HCT116 (cell line): ENCODE data around the gene PPIG.

Experiments
- CEBPB ChIP-seq: IDR thresholded peaks from 2 replicates; pipeline ENCODE4 v1.6.1; 2012; ENCODE audit warnings: low read depth
- EGR1 ChIP-seq: IDR thresholded peaks from 2 replicates; pipeline ENCODE4 v1.6.1; 2012; ENCODE audit warnings: low read depth
- ELF1 ChIP-seq: IDR thresholded peaks from 2 replicates; pipeline ENCODE4 v1.6.1; 2012; ENCODE audit warnings: low read depth, borderline replicate concordance
- EZH2 ChIP-seq: fragments of 200-600 bp; sonication (generic); IDR thresholded peaks from 2 replicates; pipeline ENCODE4 v1.6.1; 2017; ENCODE audit warnings: antibody characterized with exemption, mixed run types
- EZH2phosphoT487 ChIP-seq: fragments of 200-600 bp; IDR thresholded peaks from 2 replicates; pipeline ENCODE4 v1.6.1; 2018; ENCODE audit warnings: antibody characterized with exemption, borderline replicate concordance
- JUND ChIP-seq: IDR thresholded peaks from 2 replicates; pipeline ENCODE4 v1.6.1; 2012
- POLR2A ChIP-seq: IDR thresholded peaks from 2 replicates; pipeline ENCODE4 v1.7.0; 2011; ENCODE audit warnings: borderline replicate concordance; ENCODE audit not compliant: insufficient read depth, insufficient read length; ENCODE audit errors: extremely low read depth
- POLR2AphosphoS5 ChIP-seq: IDR thresholded peaks from 2 replicates; pipeline ENCODE4 v1.6.1; 2011; ENCODE audit warnings: mild to moderate bottlenecking, low read depth, low read length, moderate library complexity
- SIN3A ChIP-seq: IDR thresholded peaks from 2 replicates; pipeline ENCODE4 v1.6.1; 2012; ENCODE audit warnings: low read depth
- SRF ChIP-seq: IDR thresholded peaks from 2 replicates; pipeline ENCODE4 v1.6.1; 2012; ENCODE audit warnings: low read depth
- ZNF274 ChIP-seq: fragments of 200-500 bp; sonication (Bioruptor generic); IDR thresholded peaks from 2 replicates; pipeline ENCODE4 v1.6.1; 2014; ENCODE audit warnings: mild to moderate bottlenecking, low read depth, low read length, inconsistent platforms
- TF ChIP-seq, protein P1 (sequence below), 3 experiments: fragments of 200-600 bp in 1 of 3; sonication (generic) in 1 of 3; IDR thresholded peaks in 2 of 3; conservative IDR thresholded peaks in 1 of 3; 2 replicates each; pipeline ENCODE4 v1.5.1; 2012 to 2017; ENCODE audit warnings: low read depth in 2 of 3, low read length in 2 of 3, antibody characterized with exemption in 1 of 3, borderline replicate concordance in 1 of 3, control low read depth in 1 of 3, mild to moderate bottlenecking in 1 of 3, mixed read lengths in 1 of 3, mixed run types in 1 of 3, moderate library complexity in 1 of 3; ENCODE audit not compliant: insufficient read depth in 1 of 3
- TF ChIP-seq, protein P2 (sequence below): IDR thresholded peaks from 2 replicates; pipeline ENCODE4 v1.6.1; 2012
- TF ChIP-seq, protein P3 (sequence below): IDR thresholded peaks from 2 replicates; pipeline ENCODE4 v1.6.1; 2012; ENCODE audit warnings: low read depth

DNA sequence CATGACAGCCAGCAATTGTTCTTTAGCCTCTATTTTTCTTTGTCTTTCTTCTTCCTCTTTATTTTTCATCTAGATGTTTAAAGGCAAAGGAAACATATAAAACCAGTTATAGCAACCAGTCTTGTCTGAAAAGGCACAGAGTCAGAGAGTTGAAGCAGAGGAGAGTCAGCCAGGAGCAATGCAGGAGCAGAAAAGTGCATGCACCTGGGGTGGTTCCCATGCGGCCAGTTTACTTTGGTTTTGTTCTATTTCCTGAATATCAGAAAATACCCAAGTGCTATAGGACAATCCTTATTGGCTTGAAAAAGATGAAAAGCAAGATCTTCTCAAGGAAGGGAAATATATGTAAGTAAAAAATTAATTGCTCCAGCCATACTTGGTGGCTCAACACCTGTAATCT, 65.1 kb downstream of the PPIG start:
- no peak for TF ChIP-seq POLR2A
- TF ChIP-seq EZH2phosphoT487, result no peak
- TF ChIP-seq, protein P1, sequence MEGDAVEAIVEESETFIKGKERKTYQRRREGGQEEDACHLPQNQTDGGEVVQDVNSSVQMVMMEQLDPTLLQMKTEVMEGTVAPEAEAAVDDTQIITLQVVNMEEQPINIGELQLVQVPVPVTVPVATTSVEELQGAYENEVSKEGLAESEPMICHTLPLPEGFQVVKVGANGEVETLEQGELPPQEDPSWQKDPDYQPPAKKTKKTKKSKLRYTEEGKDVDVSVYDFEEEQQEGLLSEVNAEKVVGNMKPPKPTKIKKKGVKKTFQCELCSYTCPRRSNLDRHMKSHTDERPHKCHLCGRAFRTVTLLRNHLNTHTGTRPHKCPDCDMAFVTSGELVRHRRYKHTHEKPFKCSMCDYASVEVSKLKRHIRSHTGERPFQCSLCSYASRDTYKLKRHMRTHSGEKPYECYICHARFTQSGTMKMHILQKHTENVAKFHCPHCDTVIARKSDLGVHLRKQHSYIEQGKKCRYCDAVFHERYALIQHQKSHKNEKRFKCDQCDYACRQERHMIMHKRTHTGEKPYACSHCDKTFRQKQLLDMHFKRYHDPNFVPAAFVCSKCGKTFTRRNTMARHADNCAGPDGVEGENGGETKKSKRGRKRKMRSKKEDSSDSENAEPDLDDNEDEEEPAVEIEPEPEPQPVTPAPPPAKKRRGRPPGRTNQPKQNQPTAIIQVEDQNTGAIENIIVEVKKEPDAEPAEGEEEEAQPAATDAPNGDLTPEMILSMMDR (IDR thresholded peaks at IDR 0.05 in 2 of 3, conservative IDR thresholded peaks at IDR 0.05 in 1 of 3; ENCODE audit: borderline replicate concordance in 1 of 3, insufficient read depth in 1 of 3, low read depth in 2 of 3, low read length in 2 of 3), result no peak
- TF ChIP-seq JUND, result no peak
- TF ChIP-seq SRF, result no peak
- no peak for TF ChIP-seq EZH2
- TF ChIP-seq, protein P2, sequence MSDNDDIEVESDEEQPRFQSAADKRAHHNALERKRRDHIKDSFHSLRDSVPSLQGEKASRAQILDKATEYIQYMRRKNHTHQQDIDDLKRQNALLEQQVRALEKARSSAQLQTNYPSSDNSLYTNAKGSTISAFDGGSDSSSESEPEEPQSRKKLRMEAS, result no peak
- no peak for TF ChIP-seq ZNF274
- no peak for TF ChIP-seq CEBPB
- TF ChIP-seq, protein P3, sequence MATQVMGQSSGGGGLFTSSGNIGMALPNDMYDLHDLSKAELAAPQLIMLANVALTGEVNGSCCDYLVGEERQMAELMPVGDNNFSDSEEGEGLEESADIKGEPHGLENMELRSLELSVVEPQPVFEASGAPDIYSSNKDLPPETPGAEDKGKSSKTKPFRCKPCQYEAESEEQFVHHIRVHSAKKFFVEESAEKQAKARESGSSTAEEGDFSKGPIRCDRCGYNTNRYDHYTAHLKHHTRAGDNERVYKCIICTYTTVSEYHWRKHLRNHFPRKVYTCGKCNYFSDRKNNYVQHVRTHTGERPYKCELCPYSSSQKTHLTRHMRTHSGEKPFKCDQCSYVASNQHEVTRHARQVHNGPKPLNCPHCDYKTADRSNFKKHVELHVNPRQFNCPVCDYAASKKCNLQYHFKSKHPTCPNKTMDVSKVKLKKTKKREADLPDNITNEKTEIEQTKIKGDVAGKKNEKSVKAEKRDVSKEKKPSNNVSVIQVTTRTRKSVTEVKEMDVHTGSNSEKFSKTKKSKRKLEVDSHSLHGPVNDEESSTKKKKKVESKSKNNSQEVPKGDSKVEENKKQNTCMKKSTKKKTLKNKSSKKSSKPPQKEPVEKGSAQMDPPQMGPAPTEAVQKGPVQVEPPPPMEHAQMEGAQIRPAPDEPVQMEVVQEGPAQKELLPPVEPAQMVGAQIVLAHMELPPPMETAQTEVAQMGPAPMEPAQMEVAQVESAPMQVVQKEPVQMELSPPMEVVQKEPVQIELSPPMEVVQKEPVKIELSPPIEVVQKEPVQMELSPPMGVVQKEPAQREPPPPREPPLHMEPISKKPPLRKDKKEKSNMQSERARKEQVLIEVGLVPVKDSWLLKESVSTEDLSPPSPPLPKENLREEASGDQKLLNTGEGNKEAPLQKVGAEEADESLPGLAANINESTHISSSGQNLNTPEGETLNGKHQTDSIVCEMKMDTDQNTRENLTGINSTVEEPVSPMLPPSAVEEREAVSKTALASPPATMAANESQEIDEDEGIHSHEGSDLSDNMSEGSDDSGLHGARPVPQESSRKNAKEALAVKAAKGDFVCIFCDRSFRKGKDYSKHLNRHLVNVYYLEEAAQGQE, result no peak
- TF ChIP-seq POLR2AphosphoS5, result no peak
- no peak for TF ChIP-seq ELF1
- TF ChIP-seq EGR1, result no peak
- no peak for TF ChIP-seq SIN3A
